ENCODE data around the gene CKM.
"Not testable (repeated sequence)": the region's sequence is repeated elsewhere in the genome, so short reads cannot be mapped to it uniquely, and the experiment has no call there.

CKM gene

GRCh38 chr19:45344621-45345505 lies 22.2 kb upstream of the CKM start:
- H3K4me3 ChIP-seq (ENCODE audit: low read length), result peak overlapping the region; percentile 21
- DNase-seq (ENCODE audit: low read depth), result peak; percentile 68
- no peak for TF ChIP-seq CTCF (IDR thresholded peaks at IDR 0.05; ENCODE audit: insufficient read depth, low read depth, low read length, missing control alignments)

- TF ChIP-seq CTCF (IDR thresholded peaks at IDR 0.05; ENCODE audit: insufficient read depth, low read depth, low read length, missing control alignments), result no peak
- no peak for DNase-seq (ENCODE audit: low read depth)
- H3K4me3 ChIP-seq (ENCODE audit: low read length), result no peak overlapping the region
These were observed 20.2 kb upstream of the CKM start for GRCh38 chr19:45342911-45343310.

- peak; percentile 53 for DNase-seq (ENCODE audit: low read depth)
- TF ChIP-seq CTCF (IDR thresholded peaks at IDR 0.05; ENCODE audit: insufficient read depth, low read depth, low read length, missing control alignments), result no peak
- H3K4me3 ChIP-seq (ENCODE audit: low read length), result peak overlapping the region; percentile 74
These were observed 18.3 kb upstream of the CKM start for GRCh38 chr19:45340899-45341453.

- peak within 1 kb of the TSS; percentile 74 for H3K4me3 ChIP-seq (ENCODE audit: low read length)
- no peak for TF ChIP-seq CTCF (IDR thresholded peaks at IDR 0.05; ENCODE audit: insufficient read depth, low read depth, low read length, missing control alignments)
- DNase-seq (ENCODE audit: low read depth), result peak; percentile 66
These were observed 17.7 kb upstream of the CKM start, which contains the start of gene KLC3 for GRCh38 chr19:45340232-45340898. Gene KLC3, plus strand, starts transcription at chr19:45340750. Its CDS starts 4,792 bp downstream, at chr19:45345542.

GRCh38 chr19:45339629-45340028 lies 17.0 kb upstream of the CKM start:
- no peak for TF ChIP-seq CTCF (IDR thresholded peaks at IDR 0.05; ENCODE audit: insufficient read depth, low read depth, low read length, missing control alignments)
- DNase-seq (ENCODE audit: low read depth), result no peak
- H3K4me3 ChIP-seq (ENCODE audit: low read length), result no peak overlapping the region

- DNase-seq (ENCODE audit: low read depth), result no peak
- TF ChIP-seq CTCF (IDR thresholded peaks at IDR 0.05; ENCODE audit: insufficient read depth, low read depth, low read length, missing control alignments), result no peak
- H3K4me3 ChIP-seq (ENCODE audit: low read length), result no peak overlapping the region
These were observed 14.1 kb upstream of the CKM start for GRCh38 chr19:45336696-45337251.

GRCh38 chr19:45334881-45335280 lies 12.2 kb upstream of the CKM start:
- not testable (repeated sequence) for H3K4me3 ChIP-seq (ENCODE audit: low read length); DNase-seq (ENCODE audit: low read depth)

Measured in epithelial cell of esophagus (primary cell).